Hair follicle dermal papilla cell (primary cell): ENCODE measurements around the gene RSPH3. TPM values are rescaled to one million over a fixed set of nuclear protein-coding genes. Genes with fewer than 3 reads are reported as not detected.

Experiments
- small RNA-seq: library from RNA; depleted of rRNA; stranded (forward); fragments of <200 nt; gene quantifications from one replicate; pipeline ENCODE3, GENCODE V24; 2012
- total RNA-seq: library from RNA; depleted of rRNA; stranded (reverse); fragments of >200 nt; gene quantifications from 2 replicates; pipeline ENCODE4 v1.2.3, GENCODE V29; 2012

The RSPH3 gene, protein sequence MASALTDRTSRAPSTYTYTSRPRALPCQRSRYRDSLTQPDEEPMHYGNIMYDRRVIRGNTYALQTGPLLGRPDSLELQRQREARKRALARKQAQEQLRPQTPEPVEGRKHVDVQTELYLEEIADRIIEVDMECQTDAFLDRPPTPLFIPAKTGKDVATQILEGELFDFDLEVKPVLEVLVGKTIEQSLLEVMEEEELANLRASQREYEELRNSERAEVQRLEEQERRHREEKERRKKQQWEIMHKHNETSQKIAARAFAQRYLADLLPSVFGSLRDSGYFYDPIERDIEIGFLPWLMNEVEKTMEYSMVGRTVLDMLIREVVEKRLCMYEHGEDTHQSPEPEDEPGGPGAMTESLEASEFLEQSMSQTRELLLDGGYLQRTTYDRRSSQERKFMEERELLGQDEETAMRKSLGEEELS
- 6.3 and 7.3 TPM in 2 replicates for total RNA-seq

DNA sequence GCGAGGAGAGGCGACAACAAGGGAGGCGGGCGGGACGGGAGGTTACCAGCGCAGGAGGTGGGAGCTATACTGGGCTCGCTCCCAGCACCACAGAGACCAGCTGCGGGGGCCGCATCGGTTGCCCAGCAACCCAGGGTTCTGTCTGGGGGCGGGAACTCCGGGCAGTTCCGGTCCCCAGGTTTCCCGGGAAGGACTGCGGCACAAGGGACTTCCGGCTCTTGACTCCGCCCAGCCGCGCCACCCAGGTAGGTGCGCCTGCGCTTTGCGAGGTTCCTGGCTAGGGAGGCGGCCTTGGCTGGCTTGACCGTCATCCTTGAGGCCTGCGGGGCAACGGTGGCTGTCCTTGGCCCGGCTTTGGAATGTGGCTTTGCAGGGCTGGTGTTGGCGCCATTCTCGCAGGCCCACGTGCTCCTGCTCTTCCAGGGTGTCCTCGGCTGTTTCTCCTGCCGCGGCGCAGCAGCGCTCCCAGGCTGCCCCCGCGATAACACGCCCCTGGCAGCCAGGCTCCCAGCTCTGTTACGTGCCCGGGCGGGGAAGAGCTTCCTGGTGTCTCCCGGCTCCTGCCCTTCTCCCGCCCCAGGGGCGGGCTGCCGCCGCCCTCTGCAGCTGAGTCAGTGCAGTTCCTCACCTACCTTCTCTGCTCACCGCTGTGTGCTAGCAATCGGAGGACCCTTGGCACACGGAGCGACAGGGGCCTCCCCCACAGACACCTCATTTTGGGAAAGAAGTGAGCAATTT lies at the start of gene RSPH3:
Gene RSPH3 (minus strand): TSS at position 537 of the 738 bp plus-strand sequence. CDS start 652 bp downstream, outside the sequence.

DNA sequence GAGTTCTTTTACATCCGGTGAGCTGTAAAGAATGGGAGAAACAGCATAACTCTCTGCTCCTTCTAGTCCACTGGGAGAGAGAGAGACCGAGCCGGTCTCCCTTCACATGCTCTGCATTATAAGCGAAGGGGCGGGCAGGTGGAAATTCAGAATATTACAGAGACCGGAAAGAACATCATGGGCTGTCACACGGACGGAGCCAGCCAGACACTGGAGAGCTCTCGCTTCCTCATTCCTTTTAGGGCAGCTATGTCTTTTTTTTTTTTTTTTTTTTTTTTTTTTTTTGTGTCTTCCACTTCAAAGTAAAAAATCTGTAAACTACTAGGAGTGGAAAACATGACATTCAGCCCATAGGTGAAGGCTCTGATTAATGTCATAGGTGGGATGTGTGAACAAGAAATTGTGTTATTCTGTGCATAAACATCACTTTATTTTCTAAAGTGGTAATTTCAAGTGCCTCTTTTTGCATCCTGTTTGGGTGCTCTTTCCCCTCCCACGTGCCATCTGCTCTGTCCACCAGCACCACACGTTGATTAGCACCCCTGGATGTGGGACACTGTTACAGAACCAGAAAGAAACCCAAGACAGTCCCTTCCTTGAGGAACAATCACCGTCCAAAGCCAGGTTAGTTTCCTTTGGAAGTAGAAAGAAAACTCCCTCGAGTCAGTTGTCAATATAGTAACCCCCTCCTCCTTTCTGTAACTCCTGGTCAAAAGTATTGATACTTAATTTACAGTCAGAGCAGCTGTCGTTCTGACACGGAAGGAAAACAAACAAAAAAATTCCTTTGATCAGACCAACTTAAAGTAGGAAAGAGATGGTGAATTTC lies 45.1 kb upstream of the RSPH3 start, which contains the start of gene TAGAP:
Gene TAGAP (minus strand): TSS at position 93 of the 829 bp plus-strand sequence. CDS start 845 bp downstream, outside the sequence.

Small RNA genes within 50 kb of the gene (small RNA-seq; reads per million reads assigned to genes)
- not detected for gene RNU6-293P

Other genes with a start within 250 kb of the RSPH3 start
- gene EZR, start 180.8 kb downstream of the RSPH3 start, total RNA-seq: 36.9 and 38.3 TPM in 2 replicates
- not detected in 2 replicates for gene TAGAP, start 44.8 kb upstream of the RSPH3 start, total RNA-seq
- gene FNDC1, start 169.2 kb upstream of the RSPH3 start, total RNA-seq: 1.1 and 2.1 TPM in 2 replicates